GM23338 (cell line): ENCODE data around the gene LACRT. TPM values are rescaled to one million over a fixed set of nuclear protein-coding genes. Genes with fewer than 3 reads are reported as not detected.
A peak's percentile ranks its signal among the peaks of the same experiment; 100 is the strongest.

Source experiments
- ATAC-seq: fragments of 200-7000 bp; cut with Tn5 transposase; 3 replicates; pipeline ENCODE4 v1.9.1; 2020
- DNase-seq: peaks from one replicate; pipeline ENCODE4 v3.0.0-alpha.2; 2015; ENCODE audit warnings: low spot score
- H2AFZ ChIP-seq: fragments of 200-600 bp; sonication (generic); 2 replicates; pipeline ENCODE4 v1.8.0; 2016; ENCODE audit warnings: antibody characterized with exemption, mild to moderate bottlenecking, moderate library complexity
- H3F3A ChIP-seq: fragments of 200-600 bp; sonication (generic); replicated peaks from 2 replicates; pipeline ENCODE4 v1.8.0; 2017; ENCODE audit warnings: antibody characterized with exemption, mixed run types, low read depth
- H3K27ac ChIP-seq: fragments of 200-600 bp; sonication (generic); 2 replicates; pipeline ENCODE4 v1.6.1; 2016; ENCODE audit warnings: low read depth
- H3K27me3 ChIP-seq: fragments of 200-600 bp; sonication (generic); 2 replicates; pipeline ENCODE4 v1.8.0; 2016; ENCODE audit warnings: mild to moderate bottlenecking, mixed run types, moderate library complexity; ENCODE audit not compliant: insufficient read depth
- H3K36me3 ChIP-seq: fragments of 200-600 bp; sonication (generic); 2 replicates; pipeline ENCODE4 v1.8.0; 2016; ENCODE audit warnings: mild to moderate bottlenecking; ENCODE audit not compliant: insufficient read depth
- H3K4me1 ChIP-seq: fragments of 200-600 bp; sonication (generic); 2 replicates; pipeline ENCODE4 v1.8.0; 2016; ENCODE audit warnings: mild to moderate bottlenecking, moderate library complexity; ENCODE audit not compliant: insufficient read depth
- H3K4me2 ChIP-seq: fragments of 200-600 bp; sonication (generic); 2 replicates; pipeline ENCODE4 v1.7.1; 2017; ENCODE audit warnings: mixed run types
- H3K4me3 ChIP-seq: fragments of 200-600 bp; sonication (generic); 2 replicates; pipeline ENCODE4 v1.6.1; 2016; ENCODE audit warnings: mixed run types
- H3K79me2 ChIP-seq: fragments of 200-600 bp; sonication (generic); replicated peaks from 2 replicates; pipeline ENCODE4 v1.8.0; 2017; ENCODE audit warnings: mild to moderate bottlenecking; ENCODE audit not compliant: insufficient read depth
- H3K9me2 ChIP-seq: fragments of 200-600 bp; sonication (generic); 2 replicates; pipeline ENCODE4 v1.8.0; 2017; ENCODE audit not compliant: insufficient read depth
- H4K20me1 ChIP-seq: fragments of 200-600 bp; sonication (generic); replicated peaks from 2 replicates; pipeline ENCODE4 v1.8.0; 2017; ENCODE audit warnings: mild to moderate bottlenecking; ENCODE audit not compliant: insufficient read depth
- H3K27ac Mint-ChIP-seq: 2 replicates; pipeline ENCODE4 v1.8.0; 2020; ENCODE audit warnings: inconsistent platforms, mild to moderate bottlenecking, moderate library complexity, mixed read lengths
- H3K27me3 Mint-ChIP-seq: 3 replicates; pipeline ENCODE4 v1.8.0; 2022; ENCODE audit warnings: low read depth, mild to moderate bottlenecking, moderate library complexity, mixed read lengths, inconsistent platforms; ENCODE audit not compliant: insufficient read depth, poor library complexity
- H3K36me3 Mint-ChIP-seq: 3 replicates; pipeline ENCODE4 v1.8.0; 2021; ENCODE audit warnings: low read depth, mild to moderate bottlenecking, inconsistent platforms, moderate library complexity, mixed read lengths
- H3K4me1 Mint-ChIP-seq: 3 replicates; pipeline ENCODE4 v1.8.0; 2020; ENCODE audit warnings: mild to moderate bottlenecking, inconsistent platforms, mixed read lengths
- H3K4me3 Mint-ChIP-seq: 3 replicates; pipeline ENCODE4 v1.8.0; 2021; ENCODE audit warnings: moderate library complexity, mild to moderate bottlenecking, inconsistent platforms, mixed read lengths
- H3K9me3 Mint-ChIP-seq: 3 replicates; pipeline ENCODE4 v1.8.0; 2020; ENCODE audit warnings: moderate library complexity, mild to moderate bottlenecking, inconsistent platforms, mixed read lengths
- CREB1 ChIP-seq: fragments of 250-450 bp; sonication (Bioruptor Pico); IDR thresholded peaks from 2 replicates; pipeline ENCODE4 v1.5.0; 2020; ENCODE audit warnings: low read depth, mild to moderate bottlenecking, moderate library complexity
- CTCF ChIP-seq, 2 experiments: fragments of 200-600 bp in 1 of 2; sonication (generic) in 1 of 2; conservative IDR thresholded peaks; 2 replicates each; pipeline versions ENCODE4 v1.5.1 to v1.6.1; 2016 to 2017; ENCODE audit warnings: antibody characterized with exemption in 2 of 2, low read depth in 2 of 2, mild to moderate bottlenecking in 2 of 2, moderate library complexity in 1 of 2
- ETS1 ChIP-seq: IDR thresholded peaks from 2 replicates; pipeline ENCODE4 v1.6.1; 2016; ENCODE audit warnings: antibody characterized with exemption
- EZH2 ChIP-seq: fragments of 200-600 bp; sonication (generic); IDR thresholded peaks from one replicate; pipeline ENCODE4 v1.8.0; 2017; ENCODE audit warnings: antibody characterized with exemption, mild to moderate bottlenecking, low read depth; ENCODE audit not compliant: unreplicated experiment
- JUNB ChIP-seq: IDR thresholded peaks from one replicate; pipeline ENCODE4 v1.6.1; 2016; ENCODE audit warnings: antibody characterized with exemption; ENCODE audit not compliant: unreplicated experiment
- NANOG ChIP-seq: IDR thresholded peaks from 2 replicates; pipeline ENCODE4 v1.6.1; 2016; ENCODE audit warnings: antibody characterized with exemption, borderline replicate concordance
- POLR2AphosphoS5 ChIP-seq: IDR thresholded peaks from 2 replicates; pipeline ENCODE4 v1.6.1; 2016; ENCODE audit warnings: antibody characterized with exemption, low read depth
- REST ChIP-seq: IDR thresholded peaks from one replicate; pipeline ENCODE4 v1.6.1; 2018; ENCODE audit warnings: antibody characterized with exemption; ENCODE audit not compliant: unreplicated experiment
- STAT1 ChIP-seq: IDR thresholded peaks from one replicate; pipeline ENCODE4 v1.6.1; 2016; ENCODE audit warnings: antibody characterized with exemption; ENCODE audit not compliant: unreplicated experiment
- ZNF331 ChIP-seq: fragments of 250-450 bp; sonication (Bioruptor Pico); IDR thresholded peaks from 2 replicates; pipeline ENCODE4 v1.5.0; 2020; ENCODE audit warnings: low read depth, mild to moderate bottlenecking, moderate library complexity
- polyA plus RNA-seq: library from polyadenylated mRNA; unstranded; fragments of >200 nt; fragmentation: Nextera tagmentation; extraction: Ambion mirVana; gene quantifications from 2 replicates; pipeline ENCODE4 v1.2.1, GENCODE V29; 2016
- total RNA-seq: library from RNA; depleted of rRNA; stranded (reverse); fragments of >200 nt; shearing (Covaris generic); gene quantifications from 2 replicates; pipeline ENCODE4 v1.2.3, GENCODE V29; 2014

LACRT gene
- total and polyA plus RNA-seq, 2 experiments from 2014 or later, result not detected

- Mint-ChIP-seq H3K4me3 (no peak overlapping the region), H3K4me1 (peaks cover 2% of the 10 kb centered on the region; the same call in 1 of the 3 replicates), H3K36me3 (no peaks in the 10 kb centered on the region), H3K27me3 (peaks cover 5% of the 10 kb centered on the region), H3K9me3 (no peaks in the 10 kb centered on the region), H3K27ac (no peak overlapping the region)
- no peak for ATAC-seq
- H4K20me1 ChIP-seq, result no peaks in the 10 kb centered on the region
- no peak overlapping the region for H3K27ac ChIP-seq
- no peak for DNase-seq
- no peaks in the 10 kb centered on the region for H3F3A ChIP-seq
- no peaks in the 10 kb centered on the region for H3K27me3 ChIP-seq
- H2AFZ ChIP-seq, result no peak overlapping the region
- no peaks in the 10 kb centered on the region for H3K9me2 ChIP-seq
- no peak for TF ChIP-seq JUNB
- no peak for TF ChIP-seq ETS1
- no peak for TF ChIP-seq CREB1 (CRISPR knock-in tag)
- no peak for TF ChIP-seq STAT1
- TF ChIP-seq POLR2AphosphoS5, result no peak
- no peak for TF ChIP-seq NANOG
- TF ChIP-seq ZNF331 (CRISPR knock-in tag), result no peak
- no peak for TF ChIP-seq EZH2
- no peak overlapping the region for H3K4me3 ChIP-seq
- no peaks in the 10 kb centered on the region for H3K79me2 ChIP-seq
- no peak overlapping the region for H3K4me2 ChIP-seq
- no peaks in the 10 kb centered on the region for H3K36me3 ChIP-seq
- no peaks in the 10 kb centered on the region; the same call in 1 of the 2 replicates for H3K4me1 ChIP-seq
Measured at GRCh38 chr12:54602661-54603060, 32.0 kb downstream of the LACRT start.

- H3K27ac ChIP-seq, result no peak overlapping the region
- no peak for TF ChIP-seq REST
- TF ChIP-seq CTCF (conservative IDR thresholded peaks at IDR 0.05; ENCODE audit: low read depth in 2 of 2), result peak; percentile 7 to 38; a peak in 2 of 4 replicates
Measured at GRCh38 chr12:54601841-54602240, 32.9 kb downstream of the LACRT start.

More at GRCh38 chr12:54601841-54602240, 32.9 kb downstream of the LACRT start:
- Histone ChIP-seq H3F3A (no peaks in the 10 kb centered on the region), H3K79me2 (no peaks in the 10 kb centered on the region), H3K4me2 (no peak overlapping the region), H3K4me1 (no peaks in the 10 kb centered on the region; the same call in 1 of the 2 replicates), H3K36me3 (no peaks in the 10 kb centered on the region), H3K9me2 (no peaks in the 10 kb centered on the region), H3K4me3 (no peak overlapping the region), H3K27me3 (no peaks in the 10 kb centered on the region), H4K20me1 (no peaks in the 10 kb centered on the region), H2AFZ (peak overlapping the region; percentile 72; the same call in 1 of the 2 replicates)
- Mint-ChIP-seq H3K36me3 (no peaks in the 10 kb centered on the region), H3K27me3 (peaks cover 8% of the 10 kb centered on the region), H3K4me1 (peaks cover 2% of the 10 kb centered on the region; the same call in 1 of the 3 replicates), H3K4me3 (no peak overlapping the region), H3K9me3 (no peaks in the 10 kb centered on the region), H3K27ac (no peak overlapping the region)
- ATAC-seq (peak; percentile 36; the same call in 2 of the 3 replicates), DNase-seq (peak; percentile 58)
